Measurements from ENCODE around the gene HEY2.

Gene HEY2

GRCh38 chr6:125748406-125749172 lies 843 bp upstream of the HEY2 start:
- TF ChIP-seq CTCF (IDR thresholded peaks at IDR 0.05; ENCODE audit: insufficient read depth, low read depth, low read length, missing control alignments), result peak; percentile 24
- peak; percentile 27 for DNase-seq (ENCODE audit: low read depth)
- peak overlapping the region; percentile 55 for H3K4me3 ChIP-seq (ENCODE audit: low read length)

DNA sequence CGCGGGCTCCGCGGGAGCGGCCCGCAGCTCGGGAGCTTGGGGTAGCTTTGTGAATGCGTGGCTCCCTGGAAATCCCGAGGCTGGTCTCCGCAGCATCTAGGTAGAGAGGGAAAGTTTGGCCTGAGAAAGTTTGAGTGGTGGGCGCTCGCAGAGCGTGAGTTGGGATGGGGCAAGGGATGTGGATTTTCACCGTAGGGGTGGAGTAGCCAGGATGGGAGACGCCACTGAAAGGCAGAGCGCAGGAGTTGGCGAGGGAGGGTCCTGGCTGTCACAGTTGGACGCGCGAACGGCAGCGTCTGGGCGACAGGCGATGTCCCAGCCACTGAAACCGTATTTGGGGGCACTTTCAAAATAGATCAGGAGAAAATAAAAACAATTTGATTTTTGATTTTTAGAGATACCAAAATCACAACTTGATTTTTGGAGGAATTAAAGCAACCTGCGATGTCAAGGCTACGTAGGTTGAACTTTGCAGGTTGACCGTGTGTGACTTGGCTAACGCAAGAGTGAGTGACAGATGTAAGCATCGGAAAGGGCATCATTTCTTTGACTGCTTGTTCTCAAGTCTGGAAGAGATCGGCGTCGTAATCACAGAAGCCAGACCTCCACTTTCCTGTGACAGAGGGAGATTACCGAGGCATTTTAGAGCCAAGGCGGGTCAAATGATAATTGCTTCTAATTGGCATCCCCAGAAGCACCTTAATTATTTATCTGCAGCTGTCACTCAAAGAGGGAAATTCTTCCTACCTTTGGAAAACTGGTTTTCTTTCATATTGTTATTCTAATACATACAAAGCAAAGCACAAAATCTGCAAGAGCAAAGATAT lies 646 bp downstream of the HEY2 start:
- no peak for DNase-seq (ENCODE audit: low read depth)

DNA sequence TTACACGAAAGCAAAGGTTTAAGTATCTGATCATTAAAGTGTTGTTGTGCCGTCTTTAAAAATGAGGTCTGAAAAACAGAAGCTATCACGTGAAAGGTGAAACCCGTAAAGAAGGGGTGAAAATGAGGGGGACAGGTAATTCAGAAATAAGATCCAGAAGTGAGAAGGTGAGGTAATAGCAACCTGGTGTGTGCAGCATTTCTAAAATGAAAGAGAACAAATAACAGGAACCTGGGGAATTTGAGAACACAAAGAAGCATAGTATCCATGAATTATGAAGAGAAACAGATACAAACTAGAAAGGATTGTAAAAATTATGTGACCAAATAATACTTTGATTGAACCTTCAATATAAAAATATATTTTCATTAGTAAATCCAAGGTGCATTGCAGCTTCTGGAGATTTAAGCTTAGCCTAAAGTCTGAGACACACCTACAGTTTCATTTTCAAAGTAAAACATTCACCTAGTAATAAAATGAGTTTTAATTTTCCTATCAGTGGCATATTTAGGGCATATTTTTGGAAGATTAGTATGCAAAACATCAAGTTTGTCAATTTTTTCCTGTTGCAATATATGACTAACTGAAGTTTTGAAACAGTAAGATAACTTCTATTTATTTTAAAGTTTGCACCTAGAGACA lies 1.4 kb downstream of the HEY2 start:
- H3K4me3 ChIP-seq (ENCODE audit: low read length), result no peak overlapping the region
- no peak for TF ChIP-seq CTCF (IDR thresholded peaks at IDR 0.05; ENCODE audit: insufficient read depth, low read depth, low read length, missing control alignments)
- no peak for DNase-seq (ENCODE audit: low read depth)

More for the DNA sequence above, 646 bp downstream of the HEY2 start:
- TF ChIP-seq CTCF (IDR thresholded peaks at IDR 0.05; ENCODE audit: insufficient read depth, low read depth, low read length, missing control alignments), result no peak
- H3K4me3 ChIP-seq (ENCODE audit: low read length), result peak overlapping the region; percentile 52

DNA sequence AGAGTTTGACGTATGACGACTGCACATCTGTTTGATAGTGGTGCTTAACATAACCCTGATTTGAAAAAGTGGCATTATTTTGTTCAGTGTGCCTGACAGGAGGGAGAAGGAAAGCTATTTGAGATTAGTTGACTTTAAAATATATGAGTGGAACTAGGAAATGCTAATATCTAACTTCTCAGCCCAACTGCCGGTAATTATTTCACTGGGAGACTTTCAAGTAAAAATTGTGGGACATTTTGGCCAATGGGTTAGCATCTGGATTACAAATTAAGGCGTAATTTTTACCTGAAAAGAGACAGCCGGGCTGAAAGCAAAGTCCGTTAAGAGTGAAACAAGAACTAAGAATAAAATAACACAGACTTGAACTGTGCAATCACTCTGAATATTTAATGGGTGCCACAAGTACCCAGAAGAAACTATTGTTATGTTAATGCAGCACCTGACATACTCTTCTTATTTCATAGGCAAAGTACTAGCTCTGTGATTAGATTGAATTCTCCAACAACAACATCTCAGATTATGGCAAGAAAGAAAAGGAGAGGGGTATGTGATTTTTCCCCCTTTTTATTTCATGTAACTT lies 2.0 kb downstream of the HEY2 start:
- no peak for TF ChIP-seq CTCF (IDR thresholded peaks at IDR 0.05; ENCODE audit: insufficient read depth, low read depth, low read length, missing control alignments)
- DNase-seq (ENCODE audit: low read depth), result no peak
- H3K4me3 ChIP-seq (ENCODE audit: low read length), result no peak overlapping the region

DNA sequence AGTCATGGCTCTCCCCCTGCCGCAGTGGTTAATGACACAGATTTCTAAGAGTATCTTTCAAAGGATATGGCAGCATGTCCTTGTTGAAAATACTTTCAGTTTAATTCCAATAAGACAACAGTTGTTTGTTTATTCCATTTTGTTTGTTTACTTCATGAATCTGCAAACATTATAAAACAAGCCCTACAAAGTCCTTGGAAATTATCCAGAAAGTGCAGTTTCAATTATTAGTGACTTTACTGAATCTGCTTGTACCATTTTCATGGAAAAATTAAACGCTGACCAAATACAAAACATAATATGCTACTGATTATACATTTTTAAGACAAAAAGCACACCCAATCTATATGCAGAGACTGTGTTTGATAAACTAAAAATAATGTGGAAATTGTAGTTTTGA lies 3.3 kb downstream of the HEY2 start:
- DNase-seq (ENCODE audit: low read depth), result no peak
- no peak for TF ChIP-seq CTCF (IDR thresholded peaks at IDR 0.05; ENCODE audit: insufficient read depth, low read depth, low read length, missing control alignments)
- no peak overlapping the region for H3K4me3 ChIP-seq (ENCODE audit: low read length)

- TF ChIP-seq CTCF (IDR thresholded peaks at IDR 0.05; ENCODE audit: insufficient read depth, low read depth, low read length, missing control alignments), result peak; percentile 35
- H3K4me3 ChIP-seq (ENCODE audit: low read length), result no peak overlapping the region
- peak; percentile 40 for DNase-seq (ENCODE audit: low read depth)
Measured at GRCh38 chr6:125753218-125753936, 3.9 kb downstream of the HEY2 start.

All from epithelial cell of esophagus (primary cell).